Suprapubic skin (tissue), 4 donors: ENCODE results near the gene FAM131B. TPM values are rescaled to one million over a fixed set of nuclear protein-coding genes. Genes with fewer than 3 reads are reported as not detected.

Experiments
- DNase-seq, 2 donors: peaks; one replicate each; pipeline ENCODE4 v3.0.0-alpha.2; 2019; ENCODE audit warnings: low spot score in 2 of 2
- H3K27ac ChIP-seq: fragments of 200-600 bp; sonication (generic); one replicate; pipeline ENCODE4 v1.5.1; 2019
- H3K27me3 ChIP-seq: fragments of 200-600 bp; sonication (generic); one replicate; pipeline ENCODE4 v1.5.1; 2019
- H3K36me3 ChIP-seq: fragments of 200-600 bp; sonication (generic); one replicate; pipeline ENCODE4 v1.5.1; 2019
- H3K4me1 ChIP-seq: fragments of 200-600 bp; sonication (generic); one replicate; pipeline ENCODE4 v1.5.1; 2019
- H3K4me3 ChIP-seq: fragments of 200-600 bp; sonication (generic); one replicate; pipeline ENCODE4 v1.5.1; 2019; ENCODE audit warnings: mild to moderate bottlenecking
- H3K9me3 ChIP-seq: fragments of 200-600 bp; sonication (generic); one replicate; pipeline ENCODE4 v1.5.1; 2019
- CTCF ChIP-seq, 2 donors: fragments of 200-600 bp in 1 of 2; fragments of 450-650 bp in 1 of 2; sonication (generic) in 1 of 2; IDR thresholded peaks; one replicate each; pipeline ENCODE4 v1.5.1; 2016 to 2019; ENCODE audit warnings: antibody characterized with exemption in 2 of 2, mild to moderate bottlenecking in 1 of 2, moderate library complexity in 1 of 2
- EP300 ChIP-seq: sonication (generic); formaldehyde crosslinking; IDR thresholded peaks from one replicate; pipeline ENCODE4 v1.6.1; 2017; ENCODE audit warnings: antibody characterized with exemption
- POLR2A ChIP-seq, 2 donors: fragments of 450-650 bp; IDR thresholded peaks; one replicate each; pipeline ENCODE4 v1.6.1; 2017; ENCODE audit warnings: antibody characterized with exemption in 2 of 2, mild to moderate bottlenecking in 2 of 2, moderate library complexity in 2 of 2
- POLR2AphosphoS5 ChIP-seq, 3 donors: sonication (generic); formaldehyde crosslinking; IDR thresholded peaks; one replicate each; pipeline ENCODE4 v1.6.1; 2017; ENCODE audit warnings: antibody characterized with exemption in 3 of 3
- whole genome bisulfite sequencing: methylation state at CpG from one replicate; pipeline ENCODE4 v1.1.5; 2018; 5-methylcytosine and 5-hydroxymethylcytosine counted together
- total RNA-seq, 4 donors: library from RNA; depleted of rRNA; stranded (reverse); fragments of >200 nt; gene quantifications; one replicate each; pipeline ENCODE4 v1.1.0, GENCODE V29; 2016

FAM131B gene
- total RNA-seq, 4 donors from 2014 or later = 0.13 to 0.40 (median 0.19) TPM; not detected in 1

GRCh38 chr7:143321734-143322133 lies 40.8 kb downstream of the FAM131B start:
- whole genome bisulfite sequencing = 81% methylated on average over 4 of the region's 4 CpGs
- H3K36me3 ChIP-seq = no peaks in the 10 kb centered on the region
- no peaks in the 10 kb centered on the region for H3K9me3 ChIP-seq
- DNase-seq = no peak
- no peak overlapping the region for H3K27ac ChIP-seq
- H3K27me3 ChIP-seq = no peaks in the 10 kb centered on the region
- H3K4me3 ChIP-seq = no peak overlapping the region
- H3K4me1 ChIP-seq = peaks cover 7% of the 10 kb centered on the region
- TF ChIP-seq POLR2AphosphoS5 (IDR thresholded peaks at IDR 0.05) (no peak), EP300 (no peak), POLR2A (IDR thresholded peaks at IDR 0.05) (no peak), CTCF (IDR thresholded peaks at IDR 0.05) (no peak)

- Histone ChIP-seq H3K27ac (no peak overlapping the region), H3K4me1 (peaks cover 7% of the 10 kb centered on the region), H3K4me3 (no peak overlapping the region), H3K9me3 (no peaks in the 10 kb centered on the region), H3K36me3 (no peaks in the 10 kb centered on the region), H3K27me3 (no peaks in the 10 kb centered on the region)
- TF ChIP-seq EP300 = no peak
- no peak for TF ChIP-seq POLR2AphosphoS5 (IDR thresholded peaks at IDR 0.05)
- no peak for TF ChIP-seq CTCF (IDR thresholded peaks at IDR 0.05)
- TF ChIP-seq POLR2A (IDR thresholded peaks at IDR 0.05) = no peak
- DNase-seq = no peak
- WGBS = 90% methylated on average over 9 of the region's 10 CpGs
Measured at GRCh38 chr7:143321242-143321641, 41.3 kb downstream of the FAM131B start.

- TF ChIP-seq EP300 = no peak
- no peak for TF ChIP-seq CTCF (IDR thresholded peaks at IDR 0.05)
- no peak for TF ChIP-seq POLR2A (IDR thresholded peaks at IDR 0.05)
- no peak for TF ChIP-seq POLR2AphosphoS5 (IDR thresholded peaks at IDR 0.05)
- H3K4me3 ChIP-seq = no peak overlapping the region
- H3K4me1 ChIP-seq = peaks cover 7% of the 10 kb centered on the region
- no peaks in the 10 kb centered on the region for H3K27me3 ChIP-seq
- H3K36me3 ChIP-seq = no peaks in the 10 kb centered on the region
- no peaks in the 10 kb centered on the region for H3K9me3 ChIP-seq
- no peak for DNase-seq
- no peak overlapping the region for H3K27ac ChIP-seq
- WGBS = 66% methylated on average over 6 of the region's 9 CpGs
Measured at GRCh38 chr7:143320620-143321019, 41.9 kb downstream of the FAM131B start.

GRCh38 chr7:143318661-143319060 lies 43.9 kb downstream of the FAM131B start:
- no peaks in the 10 kb centered on the region for H3K36me3 ChIP-seq
- TF ChIP-seq CTCF (IDR thresholded peaks at IDR 0.05) (no peak), EP300 (no peak), POLR2AphosphoS5 (IDR thresholded peaks at IDR 0.05) (no peak), POLR2A (IDR thresholded peaks at IDR 0.05) (no peak)
- no peaks in the 10 kb centered on the region for H3K9me3 ChIP-seq
- H3K4me1 ChIP-seq = peaks cover 7% of the 10 kb centered on the region
- no peak overlapping the region for H3K4me3 ChIP-seq
- no peak for DNase-seq
- WGBS = 26% methylated on average over 3 of the region's 5 CpGs
- H3K27me3 ChIP-seq = no peaks in the 10 kb centered on the region
- H3K27ac ChIP-seq = no peak overlapping the region

GRCh38 chr7:143316492-143316891 lies 46.0 kb downstream of the FAM131B start:
- TF ChIP-seq POLR2AphosphoS5 (IDR thresholded peaks at IDR 0.05) (no peak), EP300 (no peak), CTCF (IDR thresholded peaks at IDR 0.05) (no peak), POLR2A (IDR thresholded peaks at IDR 0.05) (no peak)
- H3K36me3 ChIP-seq = no peaks in the 10 kb centered on the region
- DNase-seq = no peak
- H3K27me3 ChIP-seq = no peaks in the 10 kb centered on the region
- H3K4me1 ChIP-seq = peaks cover 7% of the 10 kb centered on the region
- H3K27ac ChIP-seq = no peak overlapping the region
- 75% methylated on average over 4 of the region's 4 CpGs for WGBS
- H3K9me3 ChIP-seq = no peaks in the 10 kb centered on the region
- no peak overlapping the region for H3K4me3 ChIP-seq
